ENCODE data around the gene TICAM2. TPM values are rescaled to one million over a fixed set of nuclear protein-coding genes. Genes with fewer than 3 reads are reported as not detected.

The TICAM2 gene
- total and polyA plus RNA-seq, 2 of the 8 experiments (the other 6 are each of a cell fraction or from before 2014, with no cell fraction given) = 0.02 TPM; not detected in 1

GRCh38 chr5:115543365-115544042, 58.8 kb downstream of the TICAM2 start (continued):
- TF ChIP-seq, protein P1, sequence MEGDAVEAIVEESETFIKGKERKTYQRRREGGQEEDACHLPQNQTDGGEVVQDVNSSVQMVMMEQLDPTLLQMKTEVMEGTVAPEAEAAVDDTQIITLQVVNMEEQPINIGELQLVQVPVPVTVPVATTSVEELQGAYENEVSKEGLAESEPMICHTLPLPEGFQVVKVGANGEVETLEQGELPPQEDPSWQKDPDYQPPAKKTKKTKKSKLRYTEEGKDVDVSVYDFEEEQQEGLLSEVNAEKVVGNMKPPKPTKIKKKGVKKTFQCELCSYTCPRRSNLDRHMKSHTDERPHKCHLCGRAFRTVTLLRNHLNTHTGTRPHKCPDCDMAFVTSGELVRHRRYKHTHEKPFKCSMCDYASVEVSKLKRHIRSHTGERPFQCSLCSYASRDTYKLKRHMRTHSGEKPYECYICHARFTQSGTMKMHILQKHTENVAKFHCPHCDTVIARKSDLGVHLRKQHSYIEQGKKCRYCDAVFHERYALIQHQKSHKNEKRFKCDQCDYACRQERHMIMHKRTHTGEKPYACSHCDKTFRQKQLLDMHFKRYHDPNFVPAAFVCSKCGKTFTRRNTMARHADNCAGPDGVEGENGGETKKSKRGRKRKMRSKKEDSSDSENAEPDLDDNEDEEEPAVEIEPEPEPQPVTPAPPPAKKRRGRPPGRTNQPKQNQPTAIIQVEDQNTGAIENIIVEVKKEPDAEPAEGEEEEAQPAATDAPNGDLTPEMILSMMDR (IDR thresholded peaks at IDR 0.05; ENCODE audit: control extremely low read depth in 1 of 3, insufficient read depth in 1 of 3, low read depth in 1 of 3, low read length in 3 of 3) = no peak
- TF ChIP-seq YY1 (IDR thresholded peaks at IDR 0.05; ENCODE audit: low read depth, low read length) (no peak), CHD2 (IDR thresholded peaks at IDR 0.05; ENCODE audit: low read length) (no peak), RAD21 (IDR thresholded peaks at IDR 0.05 in 1 of 2, conservative IDR thresholded peaks at IDR 0.05 in 1 of 2; ENCODE audit: low read depth in 2 of 2, low read length in 2 of 2) (no peak), BRCA1 (IDR thresholded peaks at IDR 0.05; ENCODE audit: low read depth, low read length) (no peak)

Data from H1 (cell line).